Activated T-cell treated with anti-CD3 and anti-CD28 coated beads, Interleukin-2, amount 50 U/mL, for 48 hours (primary cell): ENCODE data around the gene ADM2.
"Not testable (repeated sequence)": the region's sequence is repeated elsewhere in the genome, so short reads cannot be mapped to it uniquely, and the experiment has no call there.

Source experiments
- DNase-seq, 2 experiments: peaks; one replicate each; pipeline ENCODE4 v3.0.0-alpha.2; 2020

The ADM2 gene

DNA sequence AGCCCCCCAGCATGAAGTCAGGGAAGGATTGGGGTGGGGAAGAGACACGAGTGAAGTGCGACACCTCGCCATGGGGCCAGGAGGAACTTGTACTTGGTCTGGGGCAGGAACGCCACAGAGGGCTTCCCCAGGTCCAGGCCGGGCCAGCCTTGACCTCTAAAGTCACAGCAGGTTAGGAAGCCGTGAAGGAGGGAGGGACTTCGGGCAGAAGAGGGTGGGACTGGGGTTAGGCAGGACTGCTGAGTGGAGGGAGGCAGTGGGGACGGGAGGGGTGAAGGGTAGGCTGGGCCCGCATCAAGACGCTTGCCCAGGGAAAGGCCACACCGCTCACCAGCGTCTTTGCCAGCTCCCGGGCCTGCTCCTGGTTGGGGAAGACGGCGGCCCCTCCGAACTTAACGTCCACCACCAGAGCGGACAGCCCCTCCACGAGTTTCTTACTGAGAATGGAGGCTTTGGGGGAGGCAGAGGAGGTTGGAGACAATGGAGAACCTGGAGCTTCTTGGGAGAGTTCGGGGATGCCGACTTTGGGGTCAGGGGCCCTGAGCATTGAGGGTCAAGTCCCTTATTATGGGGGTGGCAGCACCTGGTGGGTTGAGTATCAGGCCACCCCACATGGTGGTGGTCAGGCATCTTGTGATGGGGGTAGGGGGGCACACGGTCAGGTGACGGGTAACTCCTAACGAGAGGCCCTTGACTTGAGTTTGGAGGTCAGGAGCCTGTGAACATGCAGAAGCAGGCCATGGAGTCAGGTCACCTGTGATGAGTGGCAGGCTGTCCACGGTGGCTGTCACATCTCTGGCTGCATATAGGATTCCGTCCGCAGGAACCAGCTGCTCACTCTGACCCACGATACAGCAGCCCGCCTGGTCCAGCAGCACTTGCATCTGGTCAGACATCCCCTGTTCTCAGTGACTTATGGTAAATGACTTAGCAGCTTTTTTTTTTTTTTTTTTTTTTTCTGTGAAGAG is 45.8 kb downstream of the ADM2 start:
- DNase-seq, result peak; percentile 73 to 78

DNA sequence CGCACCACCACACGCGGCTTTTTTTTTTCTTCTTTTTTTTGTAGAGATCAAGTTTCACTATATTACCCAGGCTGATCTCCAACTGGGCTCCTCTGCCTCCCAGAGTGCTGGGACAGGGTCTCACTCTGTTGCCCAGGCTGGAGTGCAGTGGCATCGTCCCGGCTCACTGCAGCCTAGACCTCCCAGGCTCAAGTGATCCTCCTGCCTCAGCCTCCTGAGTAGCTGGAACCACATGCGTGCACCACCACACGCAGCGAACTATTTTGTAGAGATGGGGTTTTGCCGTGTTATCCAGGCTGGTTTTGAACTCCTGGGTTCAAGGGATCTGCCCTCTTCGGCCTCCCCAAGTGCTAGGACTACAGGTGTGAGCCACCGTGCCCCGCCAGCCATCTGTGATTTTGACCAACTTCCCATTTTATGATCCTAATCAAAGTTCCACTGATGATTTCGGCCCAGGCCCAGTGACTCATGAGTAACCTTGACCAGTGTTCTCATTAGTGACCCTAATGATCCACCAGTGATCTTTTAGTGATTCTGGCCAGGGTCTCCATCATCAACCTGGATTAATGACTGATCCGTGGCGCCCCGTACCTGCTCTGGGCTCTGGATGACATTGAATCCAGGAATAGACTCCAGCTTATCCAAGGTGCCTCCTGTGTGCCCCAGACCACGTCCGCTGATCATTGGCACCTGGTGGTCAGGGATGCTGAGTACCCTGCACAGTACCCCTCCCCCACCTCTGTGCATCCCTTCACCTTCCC is 46.8 kb downstream of the ADM2 start:
- no peak for DNase-seq

DNA sequence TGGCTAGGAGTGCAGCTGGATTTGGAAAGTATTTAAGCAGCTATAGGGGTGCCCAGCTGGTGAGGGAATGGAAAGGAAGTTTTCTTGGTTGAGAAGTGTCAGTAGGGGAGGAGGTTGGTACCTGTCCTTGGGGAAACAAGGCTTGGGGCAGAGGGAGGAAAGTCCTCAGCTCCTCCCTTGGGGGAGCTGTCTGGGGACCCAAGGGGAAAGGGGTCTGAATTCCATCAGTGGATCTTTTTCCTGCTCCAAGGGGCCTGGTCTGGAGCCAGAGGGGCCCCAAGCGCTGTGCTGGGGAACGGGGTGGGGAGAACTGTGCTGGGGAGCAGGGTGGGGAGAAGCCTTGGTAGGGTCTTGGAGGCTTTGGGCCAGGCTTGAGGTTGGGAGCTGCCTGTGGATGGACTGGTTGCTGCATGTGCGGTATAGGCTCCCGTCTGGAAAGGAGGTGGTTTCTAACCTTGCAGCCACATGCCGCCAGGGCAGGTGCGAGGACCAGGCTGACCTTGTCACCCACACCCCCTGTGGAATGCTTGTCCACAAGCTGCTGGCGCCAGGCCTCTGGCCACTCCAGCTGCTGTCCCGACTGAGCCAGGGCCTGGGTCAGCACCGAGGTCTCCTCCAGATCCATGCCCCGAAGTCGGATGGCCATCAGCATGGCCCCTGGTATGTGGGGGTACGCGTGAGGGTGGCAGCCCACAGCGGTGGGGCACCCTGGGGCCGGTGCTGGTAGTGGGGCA is 47.5 kb downstream of the ADM2 start:
- peak; percentile 34 to 45 for DNase-seq

DNA sequence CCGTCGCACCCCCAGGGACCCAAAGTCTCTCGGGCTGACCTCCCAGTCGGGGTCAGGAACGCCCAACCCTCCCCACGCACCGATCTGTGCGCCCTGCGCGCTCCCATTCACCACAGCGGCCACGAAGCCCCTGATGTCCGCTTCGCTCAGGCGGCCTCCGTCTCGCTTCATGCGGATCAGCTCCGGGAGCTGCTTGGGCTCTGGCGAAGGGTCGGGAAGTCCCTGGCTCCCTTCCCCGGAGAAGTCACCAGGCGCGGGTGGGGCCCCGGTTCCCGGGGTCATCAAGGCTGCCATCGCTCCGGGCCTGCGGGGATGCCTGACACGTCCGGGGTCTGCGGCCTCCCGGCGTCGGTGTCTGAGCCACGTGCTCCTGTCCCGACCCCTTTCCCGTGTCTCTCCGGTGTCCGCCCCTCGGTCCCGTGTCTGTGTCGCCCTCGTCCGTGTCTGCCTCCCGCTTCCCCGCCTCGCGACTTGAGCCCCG is 48.1 kb downstream of the ADM2 start:
- DNase-seq, result no peak

DNA sequence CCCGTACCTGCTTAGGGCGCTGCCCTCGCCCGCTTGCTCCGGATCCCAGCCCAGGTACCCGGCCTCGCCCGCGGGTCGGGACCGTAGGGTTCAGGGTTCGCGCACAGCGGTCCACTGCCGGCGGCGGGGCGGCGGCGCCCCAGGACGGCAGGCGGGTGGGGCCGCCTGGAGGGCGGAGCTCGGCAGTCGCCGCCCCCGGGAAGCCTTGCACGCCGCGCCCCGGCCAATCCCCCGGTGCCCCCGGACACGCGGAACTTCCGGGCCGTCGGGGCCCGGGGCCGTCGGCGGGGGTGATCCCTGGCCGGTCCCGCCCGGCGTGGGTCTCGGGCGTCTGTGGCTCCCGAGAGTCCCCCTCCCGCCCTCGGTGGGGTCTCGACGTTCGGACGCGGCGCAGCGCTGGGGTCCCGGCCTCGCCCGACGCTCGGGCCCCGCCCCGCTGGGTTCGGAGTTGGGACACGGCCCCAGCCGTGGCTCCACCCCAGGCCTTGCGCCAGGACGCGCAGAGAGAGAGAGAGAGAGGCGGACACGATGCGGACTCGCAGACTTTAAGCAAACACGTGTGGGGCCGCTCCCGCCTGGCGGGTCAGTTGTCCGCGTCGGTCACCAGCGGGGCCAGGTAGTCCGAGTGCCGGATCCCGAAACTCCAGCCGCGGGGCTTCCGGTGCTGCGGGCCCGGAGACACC is 48.7 kb downstream of the ADM2 start, which contains the start of gene TYMP:
TSS of gene TYMP (minus strand) at position 116 of the 683 bp plus-strand sequence. CDS start 303 bp downstream, outside the sequence.
- DNase-seq, result peak; percentile 80 to 84

DNA sequence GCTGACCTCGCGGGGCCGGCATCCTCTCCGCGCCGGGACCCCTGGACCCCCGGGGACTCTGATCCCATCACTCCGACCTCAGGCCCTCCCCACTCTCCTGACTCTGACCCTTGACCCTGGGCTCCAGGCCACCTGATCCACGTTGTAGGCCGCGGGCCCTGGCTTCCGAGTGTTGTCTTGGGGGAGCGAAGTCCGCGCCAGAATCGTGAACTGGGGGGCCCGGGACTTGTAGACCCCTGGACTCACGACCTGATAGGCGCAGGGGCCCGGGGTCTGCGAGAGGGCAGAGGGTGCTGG is 49.2 kb downstream of the ADM2 start:
- no peak for DNase-seq

DNA sequence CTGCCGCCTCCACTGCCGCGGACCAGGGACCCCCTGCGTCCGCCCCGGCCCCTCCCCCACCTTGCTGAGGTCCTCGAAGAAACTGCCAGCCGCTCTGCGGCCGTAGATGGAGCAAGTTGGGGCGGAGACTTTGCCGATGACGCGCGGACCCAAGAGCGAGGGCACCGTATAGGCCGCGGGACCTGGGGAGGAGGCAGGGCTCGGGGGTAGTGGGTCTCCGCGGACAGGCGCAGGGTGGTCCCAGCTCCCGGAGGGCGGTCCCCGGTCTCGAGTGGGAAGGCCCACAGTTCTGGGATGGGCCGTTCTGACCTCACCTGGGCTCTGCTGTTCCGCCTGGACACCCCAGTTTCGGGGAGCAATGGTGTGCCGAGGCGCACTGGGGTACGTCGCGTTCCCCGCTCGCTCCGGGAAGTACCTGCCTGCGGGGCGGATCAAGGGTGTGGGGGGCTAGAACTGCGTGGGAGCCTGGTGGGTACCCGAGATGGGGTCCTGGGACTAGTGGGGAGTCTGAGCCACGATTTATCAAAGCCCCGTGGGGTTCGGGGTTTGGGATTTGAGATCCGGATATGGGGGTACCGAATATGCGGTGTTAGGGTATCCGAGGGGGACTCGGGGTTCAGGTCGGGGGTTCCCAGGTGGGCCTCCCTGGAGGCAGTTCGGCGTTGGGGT is 49.7 kb downstream of the ADM2 start:
- peak; percentile 88 to 90 for DNase-seq

DNA sequence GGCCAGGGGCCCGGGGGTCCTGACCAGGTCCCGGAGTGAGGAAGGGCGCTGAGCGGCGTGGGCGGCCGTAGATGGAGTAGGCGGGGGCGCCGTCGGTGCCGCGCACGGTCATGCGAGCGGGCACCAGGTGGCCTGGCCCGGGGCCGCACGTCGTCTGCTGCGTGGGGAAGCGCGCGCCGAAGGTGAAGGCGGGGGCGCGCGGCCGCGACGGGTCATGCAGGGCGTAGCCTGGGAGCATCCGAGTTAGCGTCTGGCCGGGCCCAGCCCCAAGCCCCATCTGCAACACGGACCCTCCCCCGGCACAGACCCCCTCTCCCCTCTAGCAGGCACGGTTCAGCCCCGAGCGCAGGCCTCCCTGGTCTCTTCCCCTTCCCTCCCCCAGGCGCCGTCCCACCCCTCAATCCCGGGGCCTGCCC is 50.2 kb downstream of the ADM2 start:
- peak in 1 of 2 experiments; percentile 84 for DNase-seq

DNA sequence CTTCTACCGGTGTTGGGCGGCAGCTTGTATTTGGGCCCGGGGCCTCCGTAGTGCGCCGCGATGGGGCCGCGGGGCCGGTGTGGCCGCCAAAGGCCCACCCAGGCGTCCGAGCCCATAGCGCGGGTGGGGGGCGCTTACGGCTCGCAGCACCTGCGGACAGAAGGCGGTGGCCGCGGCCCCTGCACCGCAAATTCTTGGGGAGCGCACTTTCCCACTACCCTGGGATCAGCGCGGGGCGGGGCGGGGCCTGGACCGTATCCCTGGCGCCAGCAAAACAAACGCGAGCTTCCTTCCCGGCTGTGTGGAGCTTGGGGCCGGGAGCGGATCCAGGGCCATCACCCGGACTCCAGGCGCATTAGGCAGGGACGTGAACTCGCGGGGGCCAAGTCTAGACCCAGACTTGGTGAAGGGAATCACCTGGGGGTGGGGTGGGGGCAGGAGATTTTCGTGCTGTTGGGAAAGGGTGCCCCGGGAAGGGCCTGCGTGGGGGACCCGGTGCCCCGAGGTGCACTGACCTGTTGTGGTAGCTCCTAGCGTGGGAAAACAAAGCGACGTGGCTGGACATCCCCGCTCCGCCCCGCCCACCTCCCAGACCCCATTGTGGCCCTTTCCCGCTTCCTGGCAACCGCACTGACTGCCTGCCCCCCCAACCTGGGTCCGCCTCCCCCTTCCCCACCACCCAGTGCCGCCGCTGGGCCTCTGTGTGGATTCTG is 50.8 kb downstream of the ADM2 start:
- no peak for DNase-seq

DNA sequence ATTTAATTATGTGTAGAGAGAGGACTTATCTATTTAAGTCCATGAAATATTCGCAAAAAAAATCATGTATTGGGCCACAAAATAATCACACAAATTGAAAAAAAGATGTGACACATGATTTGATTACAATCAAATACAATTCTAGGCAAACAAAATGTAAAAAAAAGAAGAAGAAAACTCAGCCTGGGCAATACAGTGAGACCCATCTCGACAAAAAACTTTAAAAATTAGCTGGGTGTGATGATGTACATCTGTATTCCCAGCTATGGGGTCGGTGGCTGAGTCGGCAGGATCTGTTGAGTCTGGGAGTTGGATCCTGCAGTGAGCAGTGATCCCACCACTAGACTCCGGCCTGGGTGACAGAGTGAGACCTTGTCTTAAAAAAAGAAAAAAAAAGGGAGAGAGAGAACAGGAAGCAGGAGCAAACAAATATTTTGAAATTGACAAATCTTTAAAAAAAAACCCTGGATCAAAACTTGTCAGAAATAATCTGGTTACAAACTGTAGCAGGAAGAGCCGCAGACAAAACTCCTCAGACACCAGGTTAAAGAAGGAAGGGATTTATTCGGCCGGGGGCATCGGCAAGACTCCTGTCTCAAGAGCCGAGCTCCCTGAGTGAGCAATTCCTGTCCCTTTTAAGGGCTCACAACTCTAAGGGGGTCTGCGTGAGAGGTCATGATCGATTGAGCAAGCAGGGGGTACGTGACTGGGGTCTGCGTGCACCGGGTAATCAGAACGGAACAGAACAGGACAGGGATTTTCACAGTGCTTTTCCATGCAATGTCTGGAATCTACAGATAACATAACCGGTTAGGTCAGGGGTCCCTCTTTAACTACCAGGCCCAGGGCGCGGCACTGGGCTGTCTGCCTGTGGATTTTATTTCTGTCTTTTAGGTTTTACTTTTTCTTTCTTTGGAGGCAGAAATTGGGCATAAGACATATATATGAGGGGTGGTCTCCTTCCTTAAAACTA is 51.8 kb downstream of the ADM2 start:
- no peak for DNase-seq

DNA sequence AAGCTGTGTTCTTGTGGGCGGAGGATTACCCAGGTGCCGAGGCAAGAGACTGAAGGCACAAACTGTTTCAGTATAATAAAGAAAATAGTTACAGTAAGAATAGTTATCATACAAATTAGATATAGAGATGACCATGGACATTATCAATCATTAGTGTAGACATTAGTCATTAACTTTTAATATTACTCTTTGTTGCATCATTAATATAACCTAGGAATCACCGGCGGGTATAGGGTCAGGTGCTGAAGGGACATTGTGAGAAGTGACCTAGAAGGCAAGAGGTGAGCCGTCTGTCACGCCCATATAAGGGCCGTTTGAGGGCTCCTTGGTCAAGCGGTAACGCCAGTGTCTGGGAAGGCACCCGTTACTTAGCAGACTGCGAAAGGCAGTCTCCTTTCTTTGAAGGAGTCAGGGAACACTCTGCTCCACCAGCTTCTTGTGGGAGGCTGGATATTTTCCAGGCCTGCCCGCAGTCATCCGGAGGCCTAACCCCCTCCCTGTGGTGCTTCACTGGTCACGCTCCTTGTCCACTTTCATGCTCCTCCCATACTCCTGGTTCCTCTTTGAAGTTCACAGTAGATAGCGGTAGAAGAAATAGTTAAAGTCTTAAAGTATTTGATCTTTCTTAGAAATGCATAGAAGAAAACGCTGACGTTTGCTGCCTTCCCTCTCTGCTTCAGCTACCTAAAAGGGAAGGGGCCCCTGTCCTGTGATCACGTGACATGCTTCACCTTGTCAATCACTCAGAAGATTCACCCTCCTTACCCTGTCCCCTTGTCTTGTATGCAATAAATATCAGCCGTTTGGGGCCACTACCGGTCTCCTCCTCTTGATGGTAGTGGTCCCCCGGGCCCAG is 52.7 kb downstream of the ADM2 start:
- not testable (repeated sequence) for DNase-seq

DNA sequence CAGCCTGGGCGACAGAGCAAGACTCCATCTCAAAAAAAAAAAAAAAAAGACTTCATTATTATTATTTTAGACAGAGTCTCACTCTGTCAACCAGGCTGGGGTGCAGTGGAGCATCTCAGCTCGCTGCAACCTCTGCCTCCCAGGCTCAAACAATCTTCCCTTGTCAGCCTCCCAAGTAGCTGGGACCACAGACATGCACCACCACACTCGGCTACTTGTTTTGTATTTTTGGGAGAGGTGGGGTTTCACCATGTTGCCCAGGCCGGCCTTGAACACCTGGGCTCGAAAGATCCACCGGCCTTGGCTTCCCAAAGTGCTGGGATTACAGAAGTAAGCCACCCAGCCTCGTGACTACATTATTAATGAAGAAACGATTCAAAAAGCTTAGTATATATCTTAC is 53.8 kb downstream of the ADM2 start:
- no peak for DNase-seq
